WI38 (cell line): ENCODE results near the gene TNFRSF8.

Source experiments
- H3K4me3 ChIP-seq: 2 replicates; pipeline ENCODE4 v1.5.1; 2011; ENCODE audit warnings: low read depth, mild to moderate bottlenecking, control low read depth, low read length
- TF ChIP-seq, protein P1 (sequence below): IDR thresholded peaks from 2 replicates; pipeline ENCODE4 v1.5.1; 2012; ENCODE audit warnings: low read depth, mild to moderate bottlenecking, control low read depth, low read length

Gene TNFRSF8

GRCh38 chr1:12140016-12140415 is 76.9 kb downstream of the TNFRSF8 start:
- TF ChIP-seq, protein P1, sequence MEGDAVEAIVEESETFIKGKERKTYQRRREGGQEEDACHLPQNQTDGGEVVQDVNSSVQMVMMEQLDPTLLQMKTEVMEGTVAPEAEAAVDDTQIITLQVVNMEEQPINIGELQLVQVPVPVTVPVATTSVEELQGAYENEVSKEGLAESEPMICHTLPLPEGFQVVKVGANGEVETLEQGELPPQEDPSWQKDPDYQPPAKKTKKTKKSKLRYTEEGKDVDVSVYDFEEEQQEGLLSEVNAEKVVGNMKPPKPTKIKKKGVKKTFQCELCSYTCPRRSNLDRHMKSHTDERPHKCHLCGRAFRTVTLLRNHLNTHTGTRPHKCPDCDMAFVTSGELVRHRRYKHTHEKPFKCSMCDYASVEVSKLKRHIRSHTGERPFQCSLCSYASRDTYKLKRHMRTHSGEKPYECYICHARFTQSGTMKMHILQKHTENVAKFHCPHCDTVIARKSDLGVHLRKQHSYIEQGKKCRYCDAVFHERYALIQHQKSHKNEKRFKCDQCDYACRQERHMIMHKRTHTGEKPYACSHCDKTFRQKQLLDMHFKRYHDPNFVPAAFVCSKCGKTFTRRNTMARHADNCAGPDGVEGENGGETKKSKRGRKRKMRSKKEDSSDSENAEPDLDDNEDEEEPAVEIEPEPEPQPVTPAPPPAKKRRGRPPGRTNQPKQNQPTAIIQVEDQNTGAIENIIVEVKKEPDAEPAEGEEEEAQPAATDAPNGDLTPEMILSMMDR = no peak
- H3K4me3 ChIP-seq = no peak overlapping the region

- H3K4me3 ChIP-seq = no peak overlapping the region
- TF ChIP-seq, protein P1 = no peak
Measured at GRCh38 chr1:12140515-12141162, 77.5 kb downstream of the TNFRSF8 start.

DNA sequence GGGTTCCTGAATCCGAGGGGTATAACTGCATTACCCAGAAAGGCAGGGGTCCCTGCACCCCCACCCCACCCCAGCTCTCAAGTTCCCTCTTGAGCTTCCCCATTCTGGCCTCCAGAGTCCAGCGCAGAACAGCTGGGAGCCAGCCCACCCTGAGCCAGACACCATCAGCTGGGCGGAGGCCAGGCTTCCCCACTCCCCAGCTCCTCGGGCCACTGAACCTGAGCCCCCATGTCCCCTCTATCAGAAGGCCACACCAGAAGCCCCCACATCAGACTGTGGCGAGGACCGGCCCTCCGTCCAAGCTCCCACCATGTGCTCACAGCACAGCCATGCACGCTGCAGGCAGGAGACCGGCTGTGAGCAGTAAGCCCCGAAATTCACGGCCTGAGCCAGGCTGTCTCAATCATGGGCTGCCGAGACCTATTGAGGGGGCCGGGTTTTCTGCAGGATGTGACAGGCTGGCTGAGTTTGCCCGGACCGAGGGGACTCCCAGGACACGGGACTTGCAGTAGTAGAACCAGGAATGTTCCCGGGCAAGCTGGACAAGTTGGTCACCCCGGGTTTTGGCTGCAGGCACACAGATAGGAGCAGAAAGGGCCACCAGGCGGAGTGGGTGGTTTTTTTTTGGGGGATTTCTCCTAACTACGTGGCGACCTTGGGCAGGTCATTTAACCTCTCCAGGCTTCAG is 78.2 kb downstream of the TNFRSF8 start:
- TF ChIP-seq, protein P1 = no peak
- no peak overlapping the region for H3K4me3 ChIP-seq

GRCh38 chr1:12142141-12142823 is 79.2 kb downstream of the TNFRSF8 start:
- TF ChIP-seq, protein P1 = no peak
- H3K4me3 ChIP-seq = no peak overlapping the region

DNA sequence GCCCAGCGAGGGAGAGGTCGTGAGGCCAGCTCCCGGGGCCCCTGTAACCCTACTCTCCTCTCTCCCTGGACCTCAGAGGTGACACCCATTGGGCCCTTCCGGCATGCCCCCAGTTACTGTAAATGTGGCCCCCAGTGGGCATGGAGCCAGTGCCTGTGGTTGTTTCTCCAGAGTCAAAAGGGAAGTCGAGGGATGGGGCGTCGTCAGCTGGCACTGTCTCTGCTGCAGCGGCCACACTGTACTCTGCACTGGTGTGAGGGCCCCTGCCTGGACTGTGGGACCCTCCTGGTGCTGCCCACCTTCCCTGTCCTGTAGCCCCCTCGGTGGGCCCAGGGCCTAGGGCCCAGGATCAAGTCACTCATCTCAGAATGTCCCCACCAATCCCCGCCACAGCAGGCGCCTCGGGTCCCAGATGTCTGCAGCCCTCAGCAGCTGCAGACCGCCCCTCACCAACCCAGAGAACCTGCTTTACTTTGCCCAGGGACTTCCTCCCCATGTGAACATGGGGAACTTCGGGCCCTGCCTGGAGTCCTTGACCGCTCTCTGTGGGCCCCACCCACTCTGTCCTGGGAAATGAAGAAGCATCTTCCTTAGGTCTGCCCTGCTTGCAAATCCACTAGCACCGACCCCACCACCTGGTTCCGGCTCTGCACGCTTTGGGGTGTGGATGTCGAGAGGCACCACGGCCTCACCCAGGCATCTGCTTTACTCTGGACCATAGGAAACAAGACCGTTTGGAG is 80.0 kb downstream of the TNFRSF8 start:
- TF ChIP-seq, protein P1 = no peak
- H3K4me3 ChIP-seq = no peak overlapping the region

GRCh38 chr1:12143631-12144155 is 80.6 kb downstream of the TNFRSF8 start:
- H3K4me3 ChIP-seq = no peak overlapping the region
- TF ChIP-seq, protein P1 = no peak
